Activated T-cell treated with anti-CD3 and anti-CD28 coated beads, Interleukin-2, amount 50 U/mL, for 72 hours (primary cell): ENCODE results near the gene FANCC. TPM values are rescaled to one million over a fixed set of nuclear protein-coding genes. Genes with fewer than 3 reads are reported as not detected.
A peak's percentile ranks its signal among the peaks of the same experiment; 100 is the strongest.
"Not testable (repeated sequence)": the region's sequence is repeated elsewhere in the genome, so short reads cannot be mapped to it uniquely, and the experiment has no call there.

Source experiments
- ATAC-seq, 2 donors: fragments of 150-1000 bp; cut with Tn5 transposase; replicated peaks in 1 of 2; 2 replicates each; pipeline ENCODE4 v1.10.0; 2021; ENCODE audit warnings: moderate library complexity in 2 of 2, mild to moderate bottlenecking in 1 of 2
- DNase-seq, 2 donors: peaks; one replicate each; pipeline ENCODE4 v3.0.0; 2021 to 2022; ENCODE audit warnings: mixed read lengths in 1 of 2
- H3K27ac Mint-ChIP-seq: one replicate; pipeline ENCODE4 v1.8.0; 2022; ENCODE audit warnings: mild to moderate bottlenecking, moderate library complexity, mixed read lengths
- H3K27me3 Mint-ChIP-seq: one replicate; pipeline ENCODE4 v1.8.0; 2022; ENCODE audit warnings: low read depth, mixed read lengths
- H3K36me3 Mint-ChIP-seq, 2 donors: one replicate each; pipeline ENCODE4 v1.8.0; 2022; ENCODE audit warnings: mixed read lengths in 2 of 2, mild to moderate bottlenecking in 1 of 2; ENCODE audit not compliant: insufficient read depth in 2 of 2
- H3K4me1 Mint-ChIP-seq: one replicate; pipeline ENCODE4 v1.8.0; 2022; ENCODE audit warnings: low read depth, mixed read lengths
- H3K4me3 Mint-ChIP-seq, 2 donors: one replicate each; pipeline ENCODE4 v1.8.0; 2022; ENCODE audit warnings: mild to moderate bottlenecking in 2 of 2, mixed read lengths in 2 of 2, moderate library complexity in 2 of 2
- H3K9me3 Mint-ChIP-seq, 2 donors: one replicate each; pipeline ENCODE4 v1.8.0; 2022; ENCODE audit warnings: mixed read lengths in 2 of 2
- total RNA-seq, 2 donors: library from RNA; stranded (reverse); gene quantifications; one replicate each; pipeline ENCODE4 v1.2.3, GENCODE V29; 2022

The FANCC gene
- total RNA-seq, 2 donors from 2014 or later: 13.6 to 15.6 TPM

GRCh38 chr9:95316794-95317118 lies 753 bp downstream of the FANCC start:
- Mint-ChIP-seq H3K9me3 (no peaks in the 10 kb centered on the region), H3K27ac (peak overlapping the region; percentile 77), H3K27me3 (peaks cover 23% of the 10 kb centered on the region), H3K4me1 (peaks cover 44% of the 10 kb centered on the region), H3K4me3 (peak overlapping the region; percentile 85 to 89), H3K36me3 (peaks cover 0 to 2% of the 10 kb centered on the region in 2 donors)
- DNase-seq: peak in 1 of 2 donors; percentile 62
- peak; percentile 59 to 68 for ATAC-seq

DNA sequence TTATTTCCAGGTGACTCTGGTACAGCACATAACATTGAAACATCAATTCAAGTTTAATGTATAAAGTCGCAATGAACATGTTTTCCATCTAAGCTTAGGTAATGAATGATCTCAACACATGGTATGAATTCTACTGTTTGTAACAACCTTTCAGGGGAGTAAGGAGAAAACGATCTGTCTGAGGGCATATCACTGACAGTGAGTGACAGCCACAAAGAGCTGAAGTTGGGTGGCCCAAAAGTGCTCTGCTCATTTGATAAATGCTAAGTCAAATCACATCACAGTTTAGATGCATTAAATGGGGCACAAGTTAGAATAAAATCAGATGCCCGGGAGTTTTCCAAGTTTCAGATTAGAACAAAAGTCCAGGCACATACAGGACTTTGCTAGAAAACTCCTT lies 1.2 kb downstream of the FANCC start:
- DNase-seq (no peak), ATAC-seq (no peak)
- peaks cover 44% of the 10 kb centered on the region for H3K4me1 Mint-ChIP-seq
- H3K27me3 Mint-ChIP-seq: peaks cover 23% of the 10 kb centered on the region
- H3K36me3 Mint-ChIP-seq: peaks cover 0 to 2% of the 10 kb centered on the region in 2 donors
- H3K4me3 Mint-ChIP-seq: peak overlapping the region; percentile 85 to 89
- H3K9me3 Mint-ChIP-seq: no peaks in the 10 kb centered on the region
- peak overlapping the region; percentile 77 for H3K27ac Mint-ChIP-seq

DNA sequence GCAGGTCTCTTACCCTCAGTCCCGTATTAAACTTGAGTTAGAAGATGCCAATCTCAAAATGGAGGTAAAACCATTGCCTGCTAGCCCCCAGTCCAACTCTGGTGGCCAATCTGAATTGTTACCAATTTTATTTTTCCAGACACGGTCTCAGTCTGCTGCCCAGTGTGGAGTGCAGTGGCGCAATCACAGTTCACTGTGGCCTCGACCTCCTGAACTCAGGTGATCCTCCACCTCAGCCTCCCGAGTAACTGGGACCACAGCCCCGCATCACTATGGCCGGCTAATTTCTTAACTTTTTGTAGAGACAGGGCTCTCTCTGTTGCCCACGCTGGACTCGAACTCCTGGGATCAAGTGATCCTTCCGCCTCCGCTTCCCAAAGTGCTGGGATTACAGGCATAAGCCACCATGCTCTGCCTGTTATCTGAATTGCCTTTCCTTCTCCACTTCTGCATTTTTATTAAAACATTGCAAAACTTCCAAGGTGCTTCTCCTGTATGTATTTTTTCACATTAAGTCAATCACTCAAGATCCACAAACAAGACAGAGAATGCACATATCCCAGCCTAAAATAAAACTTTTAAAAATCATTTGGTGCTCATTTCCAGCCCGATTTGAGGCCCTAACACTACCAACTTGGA lies 2.3 kb downstream of the FANCC start:
- DNase-seq: no peak
- no peaks in the 10 kb centered on the region for H3K9me3 Mint-ChIP-seq
- peaks cover 0 to 2% of the 10 kb centered on the region in 2 donors for H3K36me3 Mint-ChIP-seq
- no peak overlapping the region for H3K27ac Mint-ChIP-seq
- peak overlapping the region in 1 of 2 donors; percentile 26 for H3K4me3 Mint-ChIP-seq
- H3K27me3 Mint-ChIP-seq: peaks cover 23% of the 10 kb centered on the region
- peaks cover 44% of the 10 kb centered on the region for H3K4me1 Mint-ChIP-seq
- no peak for ATAC-seq

DNA sequence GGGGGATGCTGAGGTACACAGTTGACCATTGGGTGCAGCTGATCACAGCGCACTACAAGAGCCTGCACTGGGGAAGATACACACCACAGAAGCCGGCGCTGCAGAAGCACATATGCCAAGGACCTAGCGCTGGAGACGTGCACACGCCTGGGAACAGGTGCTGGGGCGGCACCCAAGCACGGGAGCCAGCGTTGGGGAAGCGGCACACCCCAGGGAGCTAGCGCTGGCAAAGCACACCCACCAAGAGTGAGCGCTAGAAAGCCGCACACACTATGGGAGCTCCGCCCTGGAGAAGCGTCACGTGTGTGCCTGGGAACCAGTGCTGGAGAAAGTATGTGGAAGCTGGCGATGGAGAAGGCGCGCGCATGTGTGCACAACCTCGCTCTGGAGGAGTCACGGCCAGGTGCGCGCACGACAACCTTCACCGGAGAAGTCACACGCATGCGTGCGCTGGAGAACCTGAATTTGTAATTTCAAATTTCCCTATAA lies 4.5 kb downstream of the FANCC start:
- no peak overlapping the region for H3K27ac Mint-ChIP-seq
- peak overlapping the region; percentile 62 to 72 for H3K4me3 Mint-ChIP-seq
- H3K27me3 Mint-ChIP-seq: peaks cover 23% of the 10 kb centered on the region
- H3K4me1 Mint-ChIP-seq: peaks cover 41% of the 10 kb centered on the region
- no peaks in the 10 kb centered on the region for H3K9me3 Mint-ChIP-seq
- ATAC-seq: no peak
- H3K36me3 Mint-ChIP-seq: peaks cover 0 to 2% of the 10 kb centered on the region in 2 donors
- DNase-seq: peak in 1 of 2 donors; percentile 9

DNA sequence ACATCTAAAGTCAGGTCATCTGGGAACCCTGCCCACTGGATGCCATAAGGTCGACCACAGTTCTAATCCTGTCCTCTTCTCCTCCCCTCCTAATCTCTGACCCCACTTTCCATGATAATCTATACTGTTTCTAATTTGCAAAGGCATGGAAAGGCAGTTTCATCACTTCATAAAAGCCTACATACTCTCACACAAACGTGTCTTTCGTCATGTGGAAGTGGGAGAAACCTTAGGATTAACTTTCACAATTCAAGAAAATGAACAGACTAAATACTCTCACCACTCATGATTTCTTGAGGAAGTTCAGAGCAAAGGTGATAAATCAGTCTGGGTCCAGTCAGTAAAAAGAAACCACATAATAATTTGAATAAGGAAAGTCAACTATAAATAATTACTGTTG lies 5.5 kb downstream of the FANCC start:
- H3K4me3 Mint-ChIP-seq: no peak overlapping the region
- peaks cover 23% of the 10 kb centered on the region for H3K27me3 Mint-ChIP-seq
- H3K27ac Mint-ChIP-seq: no peak overlapping the region
- no peak for ATAC-seq
- DNase-seq: no peak
- peaks cover 35% of the 10 kb centered on the region for H3K4me1 Mint-ChIP-seq
- no peaks in the 10 kb centered on the region for H3K9me3 Mint-ChIP-seq
- H3K36me3 Mint-ChIP-seq: peaks cover 0 to 2% of the 10 kb centered on the region in 2 donors

GRCh38 chr9:95307538-95307937 lies 10.0 kb downstream of the FANCC start:
- Mint-ChIP-seq H3K4me3 (no peak overlapping the region), H3K36me3 (no peaks in the 10 kb centered on the region), H3K9me3 (no peaks in the 10 kb centered on the region), H3K4me1 (peaks cover 21% of the 10 kb centered on the region), H3K27me3 (peaks cover 5% of the 10 kb centered on the region), H3K27ac (no peak overlapping the region)
- DNase-seq (no peak), ATAC-seq (no peak)

DNA sequence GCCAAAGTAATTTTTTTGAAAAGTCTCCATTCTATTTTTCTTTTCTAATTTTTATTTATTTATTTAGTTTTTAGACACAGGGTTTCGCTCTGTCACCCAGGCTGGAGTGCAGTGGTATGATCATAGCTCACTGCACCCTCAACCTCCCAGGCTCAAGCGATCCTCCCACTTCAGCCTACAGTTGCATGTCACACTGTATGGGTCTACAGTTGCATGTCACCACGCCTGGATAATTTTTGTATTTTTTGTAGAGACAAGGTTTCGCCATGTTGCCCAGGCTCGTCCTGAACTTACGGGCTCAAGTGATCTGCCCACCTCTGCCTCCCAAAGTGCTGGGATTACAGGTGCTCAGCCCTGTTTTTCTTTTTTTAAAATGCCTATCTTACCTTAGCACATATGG lies 10.7 kb downstream of the FANCC start:
- no peak overlapping the region for H3K27ac Mint-ChIP-seq
- no peaks in the 10 kb centered on the region for H3K36me3 Mint-ChIP-seq
- DNase-seq (no peak), ATAC-seq (no peak)
- no peak overlapping the region for H3K4me3 Mint-ChIP-seq
- H3K9me3 Mint-ChIP-seq: no peaks in the 10 kb centered on the region
- peaks cover 23% of the 10 kb centered on the region for H3K4me1 Mint-ChIP-seq
- no peaks in the 10 kb centered on the region for H3K27me3 Mint-ChIP-seq

- no peaks in the 10 kb centered on the region for H3K36me3 Mint-ChIP-seq
- ATAC-seq: no peak
These were observed 11.6 kb downstream of the FANCC start for GRCh38 chr9:95305770-95306492.

GRCh38 chr9:95302479-95302878 lies 15.0 kb downstream of the FANCC start:
- DNase-seq (no peak), ATAC-seq (peak in 1 of 2 donors; percentile 42)
- Mint-ChIP-seq H3K27ac (no peak overlapping the region), H3K36me3 (no peaks in the 10 kb centered on the region), H3K27me3 (no peaks in the 10 kb centered on the region), H3K9me3 (no peaks in the 10 kb centered on the region), H3K4me3 (no peak overlapping the region), H3K4me1 (peaks cover 23% of the 10 kb centered on the region)

More at GRCh38 chr9:95305770-95306492, 11.6 kb downstream of the FANCC start:
- Mint-ChIP-seq H3K27ac (no peak overlapping the region), H3K4me3 (no peak overlapping the region), H3K27me3 (no peaks in the 10 kb centered on the region), H3K4me1 (peaks cover 23% of the 10 kb centered on the region), H3K9me3 (no peaks in the 10 kb centered on the region)
- DNase-seq: no peak

- Mint-ChIP-seq H3K4me1 (peaks cover 4% of the 10 kb centered on the region), H3K9me3 (no peaks in the 10 kb centered on the region), H3K27me3 (no peaks in the 10 kb centered on the region), H3K4me3 (no peak overlapping the region), H3K36me3 (peaks cover 0 to 1% of the 10 kb centered on the region in 2 donors), H3K27ac (no peak overlapping the region)
- no peak for DNase-seq
- ATAC-seq: no peak
These were observed 19.7 kb downstream of the FANCC start for GRCh38 chr9:95297760-95298159.

DNA sequence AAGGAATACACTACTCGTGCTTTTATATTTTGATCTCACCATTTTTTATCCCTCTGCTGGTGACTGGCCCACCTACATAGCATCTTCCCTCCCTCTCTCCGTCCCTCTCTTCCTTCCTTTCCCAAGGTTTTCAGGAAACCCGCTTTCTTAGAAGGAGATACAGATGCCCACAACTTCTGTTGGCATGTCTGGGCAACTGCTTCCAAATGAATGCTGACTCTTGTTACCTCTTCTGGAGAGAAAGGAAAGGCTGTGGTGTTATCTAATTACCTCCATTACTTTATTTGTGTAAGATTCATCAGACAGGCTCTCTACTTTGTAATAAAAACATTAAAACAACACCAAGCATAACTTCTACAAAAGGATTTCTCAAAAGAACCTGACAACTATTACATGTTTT lies 20.2 kb downstream of the FANCC start:
- DNase-seq (no peak), ATAC-seq (no peak)
- H3K4me1 Mint-ChIP-seq: peaks cover under 1% of the 10 kb centered on the region
- H3K4me3 Mint-ChIP-seq: no peak overlapping the region
- no peaks in the 10 kb centered on the region for H3K9me3 Mint-ChIP-seq
- H3K27ac Mint-ChIP-seq: no peak overlapping the region
- no peaks in the 10 kb centered on the region for H3K27me3 Mint-ChIP-seq
- H3K36me3 Mint-ChIP-seq: peaks cover 0 to 1% of the 10 kb centered on the region in 2 donors

- Mint-ChIP-seq H3K9me3 (peaks cover 2 to 3% of the 10 kb centered on the region in 2 donors), H3K36me3 (peaks cover 3 to 4% of the 10 kb centered on the region in 2 donors), H3K27me3 (no peaks in the 10 kb centered on the region), H3K4me1 (no peaks in the 10 kb centered on the region), H3K4me3 (no peak overlapping the region), H3K27ac (no peak overlapping the region)
- no peak for ATAC-seq
- no peak for DNase-seq
These were observed 20.7 kb downstream of the FANCC start for GRCh38 chr9:95296761-95297160.

DNA sequence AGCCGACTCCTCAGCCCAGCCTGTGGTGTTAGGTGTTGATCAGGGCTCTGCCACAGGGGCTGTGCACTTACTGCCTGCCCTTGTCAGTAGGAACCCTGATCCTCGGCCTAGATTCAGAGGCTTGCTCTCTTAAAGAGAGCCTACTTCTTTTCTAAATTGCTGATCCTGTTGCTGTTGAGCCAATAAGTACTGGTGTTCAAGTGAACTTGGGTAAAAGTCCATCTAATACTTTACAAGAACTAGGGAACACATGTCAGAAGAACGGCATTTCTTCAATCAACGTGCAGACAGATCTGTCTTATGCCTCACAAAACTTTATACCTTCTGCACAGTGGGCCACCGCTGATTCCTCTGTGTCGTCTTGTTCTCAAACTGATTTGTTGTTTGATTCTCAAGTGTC lies 24.2 kb downstream of the FANCC start:
- not testable (repeated sequence) for H3K27ac Mint-ChIP-seq, H3K36me3 Mint-ChIP-seq, DNase-seq, H3K4me3 Mint-ChIP-seq, H3K9me3 Mint-ChIP-seq, ATAC-seq, H3K4me1 Mint-ChIP-seq, H3K27me3 Mint-ChIP-seq
